SIG-M5 treated with dmso at 0.1 percent for 504 hours (cell line): ENCODE data around the gene PDCD4.
"Not testable (repeated sequence)": the region's sequence is repeated elsewhere in the genome, so short reads cannot be mapped to it uniquely, and the experiment has no call there.

Source experiments
- DNase-seq: peaks from one replicate; lab custom pipeline; 2025; ENCODE audit not compliant: unreplicated experiment; lab: John Stamatoyannopoulos, UW

The PDCD4 gene

DNA sequence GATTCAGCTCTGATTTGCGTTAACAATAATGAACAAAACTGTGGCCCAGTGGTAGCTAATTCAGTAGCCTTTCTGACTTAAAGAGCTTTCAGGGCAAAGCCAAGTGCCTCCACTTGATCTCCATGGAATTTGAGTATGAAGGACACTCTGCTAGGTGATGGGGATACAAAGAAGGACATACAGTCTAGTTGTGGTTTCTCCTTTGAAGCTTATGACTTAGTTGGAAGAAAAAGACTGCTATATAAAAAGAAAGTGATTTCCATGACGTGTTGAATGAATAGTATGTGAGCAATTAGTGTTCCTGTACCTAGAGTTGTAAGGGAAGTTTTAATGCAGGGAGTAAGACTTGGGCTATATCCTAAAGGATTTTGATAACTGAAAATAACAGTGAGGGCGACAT, 8.3 kb downstream of the PDCD4 start:
- no peak for DNase-seq

DNA sequence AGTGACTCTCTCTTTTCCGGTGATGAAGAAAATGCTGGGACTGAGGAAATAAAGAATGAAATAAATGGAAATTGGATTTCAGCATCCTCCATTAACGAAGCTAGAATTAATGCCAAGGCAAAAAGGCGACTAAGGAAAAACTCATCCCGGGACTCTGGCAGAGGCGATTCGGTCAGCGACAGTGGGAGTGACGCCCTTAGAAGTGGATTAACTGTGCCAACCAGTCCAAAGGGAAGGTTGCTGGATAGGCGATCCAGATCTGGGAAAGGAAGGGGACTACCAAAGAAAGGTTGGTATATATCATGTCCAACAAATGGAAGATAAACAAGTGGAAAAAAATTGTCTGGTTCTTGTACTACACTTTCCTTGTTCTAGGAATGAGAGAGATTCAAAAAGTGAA, 9.5 kb downstream of the PDCD4 start:
- DNase-seq = no peak

DNA sequence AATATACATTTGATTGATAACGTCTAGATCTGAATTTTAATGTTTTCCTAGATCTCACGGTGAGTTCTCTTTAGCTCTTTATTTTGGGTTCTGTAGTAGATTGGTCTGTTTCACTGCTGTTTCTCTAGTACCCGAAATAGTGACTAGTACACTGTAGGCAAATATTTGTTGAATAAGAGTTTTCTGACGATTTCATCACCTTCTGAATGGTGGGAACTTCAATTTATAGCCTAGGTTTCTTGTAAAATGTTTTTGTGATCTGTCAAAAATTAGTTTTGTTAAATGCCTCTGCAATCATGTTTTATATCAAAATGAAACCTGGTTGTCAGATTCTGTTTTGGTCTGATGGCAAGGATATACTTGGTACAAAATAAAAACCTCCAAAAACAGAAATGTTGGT, 10.2 kb downstream of the PDCD4 start:
- no peak for DNase-seq

DNA sequence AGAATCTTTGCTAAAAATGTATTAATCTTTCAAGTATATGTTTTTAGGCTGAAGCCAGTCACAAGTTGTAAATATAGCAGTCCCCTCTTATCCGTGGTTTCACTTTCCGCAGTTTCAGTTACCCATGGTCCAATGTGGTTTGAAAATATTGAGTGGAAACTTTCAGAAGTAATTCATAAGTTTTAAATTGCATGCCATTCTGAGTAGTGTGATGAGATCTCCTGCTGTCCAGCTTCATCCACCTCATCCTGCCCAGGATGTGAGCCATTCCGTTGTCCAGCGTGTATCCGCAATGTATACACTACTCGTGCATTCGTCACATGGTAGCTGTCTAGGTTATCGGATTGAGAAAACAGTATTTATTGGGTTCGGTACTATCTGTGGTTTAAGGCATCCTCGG, 12.2 kb downstream of the PDCD4 start:
- no peak for DNase-seq

DNA sequence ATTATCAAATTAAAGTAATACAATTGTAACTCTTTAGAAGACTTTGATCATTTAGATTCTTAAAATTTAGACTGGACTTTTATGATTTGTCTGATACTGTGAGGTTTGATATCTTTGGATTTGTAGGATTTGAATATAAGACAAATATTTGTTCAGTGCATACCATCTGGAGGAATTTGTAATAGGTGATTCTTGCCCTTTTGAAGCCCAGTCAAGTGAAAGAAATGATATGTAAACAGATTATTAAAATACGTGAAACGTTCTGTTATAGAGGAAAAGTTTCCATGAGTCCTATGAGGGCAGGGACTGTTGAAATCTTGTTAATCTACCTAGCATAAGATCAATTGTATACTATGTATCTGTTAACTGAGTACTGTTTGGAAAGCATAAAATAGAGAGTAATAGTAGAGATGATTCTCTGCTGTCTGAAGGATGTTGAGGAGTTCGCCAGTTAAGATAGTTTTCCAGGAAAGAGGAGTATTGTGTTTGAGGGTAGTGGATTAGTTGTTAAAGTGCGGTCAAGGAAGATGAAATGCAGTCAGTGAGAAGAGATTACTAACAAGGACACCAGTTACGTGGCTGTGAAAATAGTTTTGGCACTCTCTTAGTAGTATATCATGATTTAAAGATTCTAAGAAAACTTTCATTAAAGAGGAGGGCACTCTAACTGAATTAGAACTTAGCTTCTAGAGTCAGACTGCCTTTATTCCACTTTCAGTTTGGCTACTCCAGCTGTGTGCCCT, 14.4 kb downstream of the PDCD4 start:
- no peak for DNase-seq

DNA sequence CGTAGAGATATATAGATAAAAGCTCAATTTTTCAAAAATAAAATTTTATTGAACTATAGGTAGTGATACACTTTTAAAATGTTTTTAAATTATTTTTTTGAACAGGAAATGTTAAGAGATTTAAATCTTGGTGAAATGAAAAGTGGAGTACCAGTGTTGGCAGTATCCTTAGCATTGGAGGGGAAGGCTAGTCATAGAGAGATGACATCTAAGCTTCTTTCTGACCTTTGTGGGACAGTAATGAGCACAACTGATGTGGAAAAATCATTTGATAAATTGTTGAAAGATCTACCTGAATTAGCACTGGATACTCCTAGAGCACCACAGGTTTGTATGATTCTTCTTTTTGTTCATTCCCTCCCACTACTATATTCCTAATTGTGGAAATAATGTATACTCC, 15.8 kb downstream of the PDCD4 start:
- DNase-seq = no peak

DNA sequence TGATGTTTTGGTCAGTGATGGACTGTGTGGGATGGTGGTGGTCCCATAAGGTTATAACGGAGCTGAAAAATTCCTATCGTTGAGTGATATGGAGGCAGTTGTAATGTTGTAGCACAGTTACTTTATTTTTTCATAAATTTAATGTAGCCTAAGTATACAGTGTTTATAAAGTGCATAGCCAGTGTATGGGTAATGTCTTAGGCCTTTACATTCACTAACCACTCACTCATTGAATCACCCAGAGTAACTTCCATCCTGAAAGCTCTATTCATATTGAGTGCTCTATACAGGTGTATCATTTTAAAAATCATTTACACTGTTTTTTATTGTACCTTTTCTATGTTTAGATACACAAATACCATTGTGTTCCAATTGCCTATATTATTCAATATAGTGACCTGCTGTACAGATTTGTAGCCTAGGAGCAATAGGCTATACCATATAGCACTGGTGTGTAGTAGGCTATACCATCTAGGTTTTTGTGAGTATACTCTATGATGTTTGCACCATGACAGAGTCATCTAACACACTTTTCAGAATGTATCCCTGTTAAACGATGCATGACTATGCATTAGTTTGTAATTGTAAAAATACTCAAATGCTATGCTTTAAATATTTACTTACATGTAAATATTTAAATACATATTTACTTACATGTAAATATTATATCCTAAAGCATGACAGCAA, 21.0 kb downstream of the PDCD4 start:
- no peak for DNase-seq

DNA sequence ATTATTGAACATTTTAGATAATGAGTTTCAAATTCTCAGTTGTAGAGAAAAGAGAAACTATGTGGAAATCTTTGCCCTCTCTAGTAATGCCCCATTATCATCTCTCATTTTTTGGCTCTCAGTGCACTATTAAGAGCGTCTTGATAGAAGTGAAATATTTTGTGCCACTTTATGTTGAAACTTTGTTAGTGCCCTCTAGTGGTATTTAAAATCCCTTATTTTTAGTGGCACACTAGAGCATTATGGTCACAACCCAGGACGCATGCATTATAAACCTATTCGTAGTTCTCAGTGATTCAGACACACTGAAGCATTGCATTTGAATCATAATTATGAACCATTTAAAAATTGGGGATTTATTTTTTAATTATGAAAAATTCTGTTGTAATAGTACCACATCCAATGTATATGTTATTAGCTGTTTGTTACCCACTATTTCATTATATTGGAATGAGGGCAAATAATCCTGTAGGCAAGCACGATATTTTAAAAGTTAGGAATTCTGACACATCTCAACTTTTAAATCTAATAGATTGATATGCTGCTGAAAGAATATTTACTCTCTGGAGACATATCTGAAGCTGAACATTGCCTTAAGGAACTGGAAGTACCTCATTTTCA, 21.9 kb downstream of the PDCD4 start:
- peak; percentile 72 for DNase-seq

DNA sequence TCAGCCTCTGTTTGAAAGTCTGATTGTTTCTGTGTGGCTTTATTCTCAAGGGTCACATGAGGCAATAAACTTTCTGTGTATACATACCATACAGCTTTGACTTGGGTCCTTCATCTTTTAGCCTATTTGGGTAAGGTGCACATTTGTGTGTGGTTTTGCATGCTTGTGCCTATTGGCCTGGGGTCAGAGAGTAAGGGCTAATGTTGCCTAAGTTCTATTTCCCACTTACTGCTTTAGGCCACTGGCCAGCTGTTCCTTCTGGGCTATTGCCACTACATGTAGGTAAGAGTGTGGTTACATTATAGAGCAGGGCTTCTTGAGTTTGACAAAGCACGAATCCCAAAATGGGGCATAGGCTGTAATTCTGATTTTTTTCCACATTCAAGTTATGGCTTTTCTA, 25.5 kb downstream of the PDCD4 start:
- no peak for DNase-seq

DNA sequence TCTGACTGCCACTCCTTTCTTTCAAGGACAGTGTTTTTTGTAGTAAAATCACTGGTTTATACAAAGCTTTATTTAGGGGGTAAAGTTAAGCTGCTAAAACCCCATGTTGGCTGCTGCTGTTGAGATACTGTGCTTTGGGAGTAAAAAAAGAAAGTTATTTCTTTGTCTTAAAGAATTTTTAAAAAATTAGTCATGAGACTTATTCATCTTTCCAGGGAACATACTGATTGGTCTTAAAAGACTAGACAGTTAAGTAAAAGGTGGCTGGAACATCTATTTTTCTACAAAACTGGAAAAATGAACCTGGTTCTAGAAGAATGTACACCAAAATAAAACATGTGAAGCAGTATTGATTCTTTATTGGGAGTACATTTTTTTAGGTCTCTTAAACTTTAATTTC, 26.7 kb downstream of the PDCD4 start:
- no peak for DNase-seq

DNA sequence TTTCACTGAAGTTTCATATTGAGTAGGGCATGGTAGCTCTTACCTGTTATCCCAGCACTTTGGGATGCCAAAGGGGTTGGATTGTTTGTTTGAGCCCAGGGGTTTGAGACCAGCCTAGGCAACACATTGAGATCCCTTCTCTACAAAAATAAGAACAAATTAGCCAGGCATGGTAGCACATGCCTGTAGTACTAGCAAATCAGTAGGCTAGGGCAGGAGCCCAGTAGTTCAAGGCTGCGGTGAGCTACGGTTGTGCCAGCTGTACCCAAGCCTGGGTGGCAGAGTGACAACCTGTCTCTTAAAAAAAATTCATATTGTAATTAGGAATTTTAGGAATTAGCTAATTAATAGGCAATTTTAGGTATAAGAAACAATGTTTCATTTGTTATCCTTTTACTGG, 29.3 kb downstream of the PDCD4 start:
- no peak for DNase-seq

DNA sequence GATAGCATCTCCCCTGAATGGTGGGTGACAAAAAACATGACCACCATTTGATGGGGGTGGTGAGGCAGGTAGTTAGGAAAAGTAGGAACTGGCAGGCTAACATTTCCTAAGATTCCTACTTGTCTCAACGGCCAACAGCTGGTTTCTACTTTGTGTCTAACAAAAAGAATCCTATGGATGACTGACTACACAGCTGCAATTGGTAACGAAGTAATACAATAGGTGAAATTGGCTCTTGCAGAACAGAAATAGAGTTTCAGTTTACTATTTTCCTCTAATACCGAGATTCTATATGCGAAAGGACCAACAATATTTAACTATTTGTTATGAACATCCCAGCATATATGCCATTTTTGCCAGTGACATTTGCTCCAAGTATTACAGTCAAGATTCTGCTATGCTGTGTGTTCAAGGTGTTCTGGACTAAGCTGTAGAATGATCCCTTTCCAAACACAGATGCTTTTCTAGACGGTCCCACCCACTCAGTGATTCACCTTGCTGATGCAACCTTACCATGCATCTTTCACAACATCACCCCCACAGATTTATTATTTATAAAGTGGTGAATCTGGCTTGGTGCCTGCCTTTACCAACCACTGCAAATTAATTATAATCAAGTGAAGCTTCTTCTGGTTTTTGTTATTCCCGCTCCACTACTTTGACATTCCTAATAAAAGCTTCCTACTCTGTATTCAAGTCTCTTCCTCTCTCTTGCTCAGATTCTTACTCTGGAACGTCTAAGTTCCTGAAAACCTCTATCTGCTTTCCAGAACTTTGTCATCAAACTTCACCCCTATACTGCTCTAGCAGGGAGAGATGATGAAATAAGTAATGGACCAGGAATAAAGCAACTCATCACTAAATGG, 30.5 kb downstream of the PDCD4 start:
- DNase-seq = no peak

DNA sequence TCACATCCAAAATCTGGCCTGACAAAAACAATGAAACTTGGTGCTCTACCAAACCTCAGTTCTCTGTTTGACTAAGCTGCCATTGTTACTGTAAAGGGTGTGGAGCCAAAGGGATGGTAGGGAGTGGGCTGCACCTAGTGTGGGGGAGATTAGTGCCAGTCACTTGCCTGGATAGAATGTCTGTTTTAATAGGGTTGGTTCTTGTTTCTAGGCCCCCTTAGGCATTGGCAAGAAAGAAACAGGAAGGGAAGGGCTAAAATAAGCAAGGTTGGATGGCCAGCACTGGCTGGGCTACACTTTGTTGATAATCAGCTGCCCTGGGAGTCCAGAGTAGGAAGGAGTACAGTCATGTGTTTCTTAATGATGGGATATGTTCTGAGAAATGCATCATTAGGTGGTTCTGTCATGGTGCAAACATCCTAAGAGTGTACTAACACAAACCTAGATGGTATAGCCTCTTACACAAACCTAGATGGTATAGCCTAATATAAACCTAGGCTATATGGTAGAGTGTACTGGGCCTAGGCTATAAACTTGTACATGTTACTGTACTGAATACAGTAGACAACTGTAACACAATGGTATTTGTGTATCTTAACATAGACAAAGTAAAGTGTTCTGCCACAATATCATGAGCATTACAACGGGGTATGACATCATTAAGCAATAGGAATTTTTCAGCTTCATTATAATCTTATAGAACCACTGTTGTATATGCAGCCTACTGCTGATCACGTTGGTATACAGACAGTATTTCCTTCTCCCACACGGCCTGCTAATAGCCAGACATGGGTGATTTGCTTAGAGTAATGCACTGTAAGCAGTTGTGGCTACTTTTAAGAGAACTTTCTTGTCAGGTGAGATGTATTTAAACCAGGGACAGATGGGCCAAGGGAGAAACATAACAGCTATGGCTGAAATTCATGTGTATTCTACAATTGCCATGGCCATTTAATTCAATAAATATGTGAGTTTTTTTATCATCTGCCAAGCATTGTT, 31.9 kb downstream of the PDCD4 start:
- no peak for DNase-seq

DNA sequence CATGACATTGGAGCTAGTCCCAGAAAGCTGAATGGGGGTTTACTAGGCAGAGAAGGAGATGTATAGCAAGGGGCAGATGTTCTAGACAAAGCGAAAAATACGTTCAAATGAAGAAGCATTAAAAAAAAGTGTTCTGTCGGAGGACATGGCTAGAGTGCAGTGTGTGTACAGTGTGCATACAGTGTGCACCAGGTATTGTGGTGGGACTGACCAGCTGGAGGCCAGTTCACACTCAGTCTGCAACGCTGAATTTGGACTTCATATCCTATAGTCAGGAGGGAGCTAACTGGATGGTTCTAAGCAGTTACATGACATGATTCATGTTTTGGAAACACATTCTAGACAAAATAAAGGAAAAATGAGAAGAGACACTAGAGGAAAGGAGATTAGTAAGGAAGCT, 38.4 kb downstream of the PDCD4 start:
- no peak for DNase-seq

DNA sequence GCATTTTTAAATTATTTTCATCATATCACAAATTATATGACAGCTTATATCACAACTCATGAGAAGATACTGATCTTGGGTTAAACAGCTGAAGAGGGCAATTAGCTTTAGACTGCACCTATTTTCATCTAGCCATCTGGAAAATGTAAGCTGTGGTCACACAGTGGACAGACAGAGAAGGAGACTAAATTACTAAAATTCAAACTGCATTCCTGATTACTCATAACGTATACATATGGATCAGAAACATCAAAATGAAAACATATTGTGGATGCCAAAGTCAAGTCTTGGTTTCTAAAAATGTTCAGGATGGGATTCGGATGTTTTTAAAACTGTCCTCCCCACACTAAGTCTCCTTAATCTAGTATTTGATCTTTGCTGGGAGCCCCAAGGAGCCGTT, 40.6 kb downstream of the PDCD4 start:
- DNase-seq = no peak

DNA sequence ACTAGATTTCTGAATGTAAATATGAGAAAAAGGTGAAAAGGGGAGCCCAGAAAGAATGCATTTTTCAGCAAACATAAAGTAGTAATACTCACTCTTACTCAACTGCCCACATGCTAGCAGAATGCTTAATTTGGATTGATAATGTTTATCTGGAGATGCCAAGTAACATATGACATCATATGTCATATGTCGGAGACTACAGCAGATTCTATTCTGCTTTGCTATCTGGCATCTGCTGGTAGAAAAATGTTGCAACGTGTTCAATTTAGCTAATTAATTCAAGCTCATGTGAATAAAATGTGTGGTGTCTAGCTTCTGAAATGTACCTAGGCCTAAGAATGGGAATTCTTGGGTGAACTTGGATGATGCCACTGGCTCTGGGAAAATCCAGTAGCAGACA, 42.7 kb downstream of the PDCD4 start:
- no peak for DNase-seq

DNA sequence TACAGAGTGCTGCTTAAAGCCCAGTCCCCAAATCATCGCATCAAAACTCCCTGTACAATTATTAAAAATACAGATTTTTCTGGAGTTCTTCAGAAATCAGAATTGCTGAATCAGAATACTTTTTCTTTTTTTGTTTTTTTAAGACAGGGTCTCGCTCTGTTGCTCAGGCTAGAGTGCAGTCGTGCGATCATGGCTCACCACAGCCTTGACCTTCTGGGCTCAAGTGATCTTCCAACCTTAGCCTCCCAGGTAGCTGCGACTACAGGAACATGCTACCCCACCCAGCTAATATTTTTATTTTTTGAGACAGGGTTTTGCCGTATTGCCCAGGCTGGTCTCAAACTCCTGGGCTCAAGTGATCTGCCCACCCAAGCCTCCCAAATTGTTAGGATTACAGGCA, 43.3 kb downstream of the PDCD4 start:
- DNase-seq = no peak

DNA sequence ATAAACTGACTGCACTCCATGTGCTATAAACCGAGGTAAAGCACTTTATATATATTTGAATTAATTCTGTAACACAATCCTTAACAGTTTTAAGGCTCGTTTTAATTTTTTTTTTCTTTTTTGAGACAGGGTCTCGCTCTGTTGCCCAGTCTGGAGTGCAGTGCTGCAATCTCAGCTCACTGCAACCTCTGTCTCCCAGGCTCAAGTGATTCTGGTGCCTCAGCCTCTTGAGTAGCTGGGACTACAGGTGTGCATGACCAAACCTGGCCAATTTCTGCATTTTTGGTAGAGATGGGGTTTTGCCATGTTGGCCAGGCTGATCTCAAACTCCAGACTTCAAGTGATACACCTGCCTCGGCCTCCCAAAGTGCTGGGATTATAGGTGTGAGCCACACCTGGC, 43.9 kb downstream of the PDCD4 start:
- DNase-seq = not testable (repeated sequence)

DNA sequence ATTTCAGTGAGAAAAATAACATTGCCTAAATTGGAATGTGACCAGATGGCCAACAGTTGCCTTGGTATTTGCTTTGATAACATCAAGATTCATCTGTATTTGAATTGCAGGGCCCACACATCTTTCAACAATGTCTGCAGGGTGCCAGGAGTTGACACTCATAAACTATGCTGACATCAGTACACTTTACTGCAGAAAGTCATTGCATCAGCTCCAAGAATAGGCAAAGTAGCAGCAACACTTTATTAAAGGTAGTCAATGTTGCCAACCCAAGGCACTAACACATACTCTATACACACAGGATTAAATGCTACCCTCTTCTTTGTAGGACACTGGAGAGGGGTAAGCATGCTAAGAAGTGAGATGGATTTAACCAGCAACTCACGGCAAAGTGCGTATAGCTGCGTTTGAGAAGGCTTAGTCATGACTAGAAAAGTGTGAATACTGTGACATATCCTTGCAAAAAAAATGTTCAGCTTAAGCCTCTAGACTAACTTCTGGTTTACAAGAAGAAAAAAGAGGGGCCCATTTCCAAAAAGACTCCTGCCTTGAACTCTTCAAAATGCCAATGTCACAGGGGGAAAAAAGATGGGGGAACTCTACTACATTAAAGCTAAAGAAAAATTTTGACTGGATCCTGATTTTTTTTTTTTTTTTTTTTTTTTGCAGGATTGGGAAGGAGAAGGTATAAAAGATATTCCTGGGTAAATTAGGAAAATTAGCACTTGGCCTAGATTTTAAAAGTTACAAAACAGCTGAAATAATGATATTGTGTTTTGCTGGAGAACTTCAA, 45.0 kb downstream of the PDCD4 start:
- DNase-seq = peak; percentile 31

DNA sequence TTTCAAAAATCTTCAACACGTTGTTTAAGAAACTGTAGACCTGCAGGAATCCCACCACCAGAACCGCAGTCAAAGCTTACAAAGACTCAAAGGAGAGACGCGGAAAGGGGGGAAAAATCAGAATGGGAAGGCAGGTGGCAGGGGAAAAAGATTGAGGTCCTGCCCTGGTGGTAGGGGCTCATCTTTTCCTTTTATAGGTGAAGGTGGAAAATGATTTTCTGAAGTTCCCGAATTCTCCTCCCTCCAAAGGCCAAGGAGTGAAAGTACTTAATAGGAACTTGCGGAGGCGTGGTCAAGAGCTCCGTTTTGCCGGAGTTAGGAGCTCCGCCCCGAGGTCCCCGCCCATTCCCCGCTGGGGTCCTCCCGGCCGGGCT, 46.5 kb downstream of the PDCD4 start:
- DNase-seq = peak; percentile 85
